Fibroblast of lung (primary cell): ENCODE measurements around the gene AGXT.

Experiments
- EZH2 ChIP-seq: IDR thresholded peaks from 2 replicates; pipeline ENCODE4 v1.5.1; 2012; ENCODE audit warnings: low read length, control low read depth, mild to moderate bottlenecking; ENCODE audit errors: missing control alignments
- TF ChIP-seq, protein P1 (sequence below), 2 donors: IDR thresholded peaks in 1 of 2; conservative IDR thresholded peaks in 1 of 2; 1 replicate in 1 of 2; 2 replicates in 1 of 2; pipeline ENCODE4 v1.5.1; 2011 to 2012; ENCODE audit warnings: low read length in 2 of 2, control low read depth in 1 of 2, inconsistent platforms in 1 of 2, low read depth in 1 of 2, mild to moderate bottlenecking in 1 of 2

- TF ChIP-seq, protein P1, sequence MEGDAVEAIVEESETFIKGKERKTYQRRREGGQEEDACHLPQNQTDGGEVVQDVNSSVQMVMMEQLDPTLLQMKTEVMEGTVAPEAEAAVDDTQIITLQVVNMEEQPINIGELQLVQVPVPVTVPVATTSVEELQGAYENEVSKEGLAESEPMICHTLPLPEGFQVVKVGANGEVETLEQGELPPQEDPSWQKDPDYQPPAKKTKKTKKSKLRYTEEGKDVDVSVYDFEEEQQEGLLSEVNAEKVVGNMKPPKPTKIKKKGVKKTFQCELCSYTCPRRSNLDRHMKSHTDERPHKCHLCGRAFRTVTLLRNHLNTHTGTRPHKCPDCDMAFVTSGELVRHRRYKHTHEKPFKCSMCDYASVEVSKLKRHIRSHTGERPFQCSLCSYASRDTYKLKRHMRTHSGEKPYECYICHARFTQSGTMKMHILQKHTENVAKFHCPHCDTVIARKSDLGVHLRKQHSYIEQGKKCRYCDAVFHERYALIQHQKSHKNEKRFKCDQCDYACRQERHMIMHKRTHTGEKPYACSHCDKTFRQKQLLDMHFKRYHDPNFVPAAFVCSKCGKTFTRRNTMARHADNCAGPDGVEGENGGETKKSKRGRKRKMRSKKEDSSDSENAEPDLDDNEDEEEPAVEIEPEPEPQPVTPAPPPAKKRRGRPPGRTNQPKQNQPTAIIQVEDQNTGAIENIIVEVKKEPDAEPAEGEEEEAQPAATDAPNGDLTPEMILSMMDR (conservative IDR thresholded peaks at IDR 0.05 in 1 of 2, IDR thresholded peaks at IDR 0.05 in 1 of 2; ENCODE audit: low read depth in 1 of 2, low read length in 2 of 2) = no peak
- no peak for TF ChIP-seq EZH2
Measured at GRCh38 chr2:240890691-240891090, 22.1 kb downstream of the AGXT start.
